ENCODE results near the gene CFAP73.

CFAP73 gene

GRCh38 chr12:113135178-113136127 is 14.1 kb upstream of the CFAP73 start, which contains the start of gene RASAL1:
TSS of gene RASAL1 (minus strand) at chr12:113135761. CDS start at chr12:113135462, 299 bp downstream.
- DNase-seq (ENCODE audit: low spot score) = peak; percentile 88
- in situ Hi-C loops (cut with MboI; ENCODE audit: low pct_unique_long_range_greater_than_20kb, low sequenced_read_pairs, unreplicated experiment) = no loop called here
- TF ChIP-seq CTCF (IDR thresholded peaks at IDR 0.05; ENCODE audit: extremely low read depth, insufficient read depth, missing control alignments) = peak; percentile 76

GRCh38 chr12:113136128-113136989 is 13.2 kb upstream of the CFAP73 start:
- no peak for DNase-seq (ENCODE audit: low spot score)
- in situ Hi-C loops (cut with MboI; ENCODE audit: low pct_unique_long_range_greater_than_20kb, low sequenced_read_pairs, unreplicated experiment) = no loop called here
- TF ChIP-seq CTCF (IDR thresholded peaks at IDR 0.05; ENCODE audit: extremely low read depth, insufficient read depth, missing control alignments) = no peak

- TF ChIP-seq CTCF (IDR thresholded peaks at IDR 0.05; ENCODE audit: extremely low read depth, insufficient read depth, missing control alignments) = no peak
- DNase-seq (ENCODE audit: low spot score) = no peak
- in situ Hi-C loops (cut with MboI; ENCODE audit: low pct_unique_long_range_greater_than_20kb, low sequenced_read_pairs, unreplicated experiment) = no loop called here
These were observed 12.5 kb upstream of the CFAP73 start for GRCh38 chr12:113136990-113137511.

- no peak for TF ChIP-seq CTCF (IDR thresholded peaks at IDR 0.05; ENCODE audit: extremely low read depth, insufficient read depth, missing control alignments)
- in situ Hi-C loops (cut with MboI; ENCODE audit: low pct_unique_long_range_greater_than_20kb, low sequenced_read_pairs, unreplicated experiment) = no loop called here
- DNase-seq (ENCODE audit: low spot score) = no peak
These were observed 11.4 kb upstream of the CFAP73 start for GRCh38 chr12:113137861-113138783.

GRCh38 chr12:113138826-113139225 is 10.7 kb upstream of the CFAP73 start:
- no peak for DNase-seq (ENCODE audit: low spot score)
- no peak for TF ChIP-seq CTCF (IDR thresholded peaks at IDR 0.05; ENCODE audit: extremely low read depth, insufficient read depth, missing control alignments)
- in situ Hi-C loops (cut with MboI; ENCODE audit: low pct_unique_long_range_greater_than_20kb, low sequenced_read_pairs, unreplicated experiment) = no loop called here

Data from GM13977 (cell line).